Fibroblast of lung (primary cell): ENCODE results near the gene CILP. TPM values are rescaled to one million over a fixed set of nuclear protein-coding genes. Genes with fewer than 3 reads are reported as not detected.
"Not testable (repeated sequence)": the region's sequence is repeated elsewhere in the genome, so short reads cannot be mapped to it uniquely, and the experiment has no call there.

Experiments
- DNase-seq, 2 donors: peaks; one replicate each; pipeline versions ENCODE4 v3.0.0 to v3.0.0-alpha.2; 2010; ENCODE audit warnings: low read depth in 2 of 2
- H2AFZ ChIP-seq: 2 replicates; pipeline ENCODE4 v1.5.1; 2012; ENCODE audit warnings: low read length, control low read depth, inconsistent platforms
- H3K27ac ChIP-seq: 2 replicates; pipeline ENCODE4 v1.5.1; 2011; ENCODE audit warnings: low read length, control low read depth; ENCODE audit not compliant: insufficient read depth
- H3K27me3 ChIP-seq: 2 replicates; pipeline ENCODE4 v1.5.1; 2011; ENCODE audit warnings: mild to moderate bottlenecking, low read length; ENCODE audit not compliant: control insufficient read depth, insufficient read depth
- H3K36me3 ChIP-seq: 2 replicates; pipeline ENCODE4 v1.5.1; 2011; ENCODE audit warnings: low read length; ENCODE audit not compliant: control insufficient read depth, insufficient read depth
- H3K4me1 ChIP-seq: 2 replicates; pipeline ENCODE4 v1.5.1; 2011; ENCODE audit warnings: low read length; ENCODE audit not compliant: control insufficient read depth, insufficient read depth; ENCODE audit errors: extremely low read depth
- H3K4me2 ChIP-seq: 2 replicates; pipeline ENCODE4 v1.5.1; 2011; ENCODE audit warnings: low read length, control low read depth; ENCODE audit not compliant: insufficient read depth; ENCODE audit errors: extremely low read depth
- H3K4me3 ChIP-seq, 4 experiments: fragments of 200-600 bp in 1 of 4; sonication (generic) in 1 of 4; replicated peaks in 1 of 4; 2 replicates each; pipeline ENCODE4 v1.5.1; 2011 to 2016; ENCODE audit warnings: low read length in 4 of 4, low read depth in 3 of 4, mild to moderate bottlenecking in 3 of 4, control low read depth in 2 of 4, inconsistent platforms in 1 of 4, mixed read lengths in 1 of 4; ENCODE audit not compliant: insufficient read depth in 1 of 4; ENCODE audit errors: control extremely low read depth in 1 of 4
- H3K79me2 ChIP-seq: 2 replicates; pipeline ENCODE4 v1.5.1; 2012; ENCODE audit warnings: mild to moderate bottlenecking, low read length, inconsistent platforms; ENCODE audit not compliant: control insufficient read depth, insufficient read depth
- H3K9ac ChIP-seq: 2 replicates; pipeline ENCODE4 v1.5.1; 2011; ENCODE audit warnings: mild to moderate bottlenecking, low read length, control low read depth; ENCODE audit not compliant: insufficient read depth
- H3K9me3 ChIP-seq: 2 replicates; pipeline ENCODE4 v1.5.1; 2012; ENCODE audit warnings: low read depth, low read length; ENCODE audit not compliant: control insufficient read depth, insufficient read depth
- H4K20me1 ChIP-seq: 2 replicates; pipeline ENCODE4 v1.5.1; 2011; ENCODE audit warnings: low read length; ENCODE audit not compliant: control insufficient read depth, insufficient read depth; ENCODE audit errors: extremely low read depth
- EZH2 ChIP-seq: IDR thresholded peaks from 2 replicates; pipeline ENCODE4 v1.5.1; 2012; ENCODE audit warnings: low read length, control low read depth, mild to moderate bottlenecking; ENCODE audit errors: missing control alignments
- polyA plus RNA-seq, 2 donors: library from polyadenylated mRNA; depleted of rRNA in 1 of 2; stranded (reverse) in 1 of 2; unstranded in 1 of 2; fragments of >200 nt; gene quantifications; 2 replicates each; pipeline ENCODE4 v1.2.1, GENCODE V29; 2011 to 2012; ENCODE audit warnings: missing spikeins in 1 of 2
- total RNA-seq: library from RNA; depleted of rRNA; stranded (reverse); fragments of >200 nt; gene quantifications from 2 replicates; pipeline ENCODE4 v1.2.1, GENCODE V29; 2014
- TF ChIP-seq, protein P1 (sequence below), 2 donors: IDR thresholded peaks in 1 of 2; conservative IDR thresholded peaks in 1 of 2; 1 replicate in 1 of 2; 2 replicates in 1 of 2; pipeline ENCODE4 v1.5.1; 2011 to 2012; ENCODE audit warnings: low read length in 2 of 2, control low read depth in 1 of 2, inconsistent platforms in 1 of 2, low read depth in 1 of 2, mild to moderate bottlenecking in 1 of 2

Gene CILP
- total and polyA plus RNA-seq, 2 donors (not counting 1 experiment from before 2014, with no cell fraction given), result 0.06 to 0.17 TPM

DNA sequence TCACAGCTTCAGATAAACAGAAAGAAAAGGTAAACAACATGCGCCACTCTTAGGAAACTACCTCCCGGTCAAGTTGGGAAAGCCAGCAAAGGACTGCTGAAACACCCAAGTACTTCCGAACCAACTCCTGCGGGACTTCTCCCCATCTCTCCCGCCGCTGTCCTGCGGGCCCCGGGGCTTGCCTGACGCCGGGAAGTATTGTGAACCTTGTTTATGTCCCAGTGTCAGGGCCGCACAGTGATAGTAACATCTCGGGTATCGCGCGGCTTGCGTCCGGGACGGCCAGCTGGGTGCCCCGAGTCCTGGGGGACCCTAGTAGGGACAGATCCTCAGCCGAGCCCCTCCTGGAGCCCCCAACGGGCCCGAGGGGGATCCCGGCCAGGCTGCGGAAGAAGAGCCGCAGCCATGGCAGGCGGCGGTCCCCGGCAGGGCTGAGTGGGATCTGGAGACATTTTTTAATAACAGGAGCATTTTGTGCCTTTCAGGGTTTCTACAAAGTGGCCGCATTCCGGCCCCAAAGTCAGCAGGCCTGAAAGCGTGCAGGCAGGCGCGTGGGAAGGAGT lies 26.9 kb downstream of the CILP start:
- Histone ChIP-seq H2AFZ (peak overlapping the region; percentile 45), H3K9ac (peak overlapping the region; percentile 89), H3K36me3 (no peaks in the 10 kb centered on the region), H4K20me1 (peaks cover 3% of the 10 kb centered on the region), H3K79me2 (peaks cover 51% of the 10 kb centered on the region), H3K4me2 (peak overlapping the region; percentile 88), H3K27ac (peak overlapping the region; percentile 76), H3K4me1 (peaks cover 2% of the 10 kb centered on the region), H3K9me3 (no peaks in the 10 kb centered on the region), H3K4me3 (peak overlapping the region; percentile 78 to 98 (median 96)), H3K27me3 (no peaks in the 10 kb centered on the region)
- TF ChIP-seq EZH2, result no peak
- TF ChIP-seq, protein P1, sequence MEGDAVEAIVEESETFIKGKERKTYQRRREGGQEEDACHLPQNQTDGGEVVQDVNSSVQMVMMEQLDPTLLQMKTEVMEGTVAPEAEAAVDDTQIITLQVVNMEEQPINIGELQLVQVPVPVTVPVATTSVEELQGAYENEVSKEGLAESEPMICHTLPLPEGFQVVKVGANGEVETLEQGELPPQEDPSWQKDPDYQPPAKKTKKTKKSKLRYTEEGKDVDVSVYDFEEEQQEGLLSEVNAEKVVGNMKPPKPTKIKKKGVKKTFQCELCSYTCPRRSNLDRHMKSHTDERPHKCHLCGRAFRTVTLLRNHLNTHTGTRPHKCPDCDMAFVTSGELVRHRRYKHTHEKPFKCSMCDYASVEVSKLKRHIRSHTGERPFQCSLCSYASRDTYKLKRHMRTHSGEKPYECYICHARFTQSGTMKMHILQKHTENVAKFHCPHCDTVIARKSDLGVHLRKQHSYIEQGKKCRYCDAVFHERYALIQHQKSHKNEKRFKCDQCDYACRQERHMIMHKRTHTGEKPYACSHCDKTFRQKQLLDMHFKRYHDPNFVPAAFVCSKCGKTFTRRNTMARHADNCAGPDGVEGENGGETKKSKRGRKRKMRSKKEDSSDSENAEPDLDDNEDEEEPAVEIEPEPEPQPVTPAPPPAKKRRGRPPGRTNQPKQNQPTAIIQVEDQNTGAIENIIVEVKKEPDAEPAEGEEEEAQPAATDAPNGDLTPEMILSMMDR (conservative IDR thresholded peaks at IDR 0.05 in 1 of 2, IDR thresholded peaks at IDR 0.05 in 1 of 2; ENCODE audit: low read depth in 1 of 2, low read length in 2 of 2), result no peak
- DNase-seq, result peak; percentile 54 to 60

DNA sequence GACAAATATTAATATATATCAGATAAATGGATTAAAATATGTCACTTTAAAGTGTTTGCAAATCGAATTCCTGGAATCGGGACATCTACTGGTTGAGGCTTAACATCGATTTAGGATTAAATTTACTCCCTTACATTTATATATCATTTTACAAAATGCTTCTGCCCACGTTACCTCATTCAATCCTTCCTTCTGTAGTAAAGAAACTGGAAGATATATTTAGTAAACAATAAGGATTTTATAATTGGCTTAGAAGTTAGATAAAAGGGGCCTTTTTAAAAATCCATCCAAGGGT lies 27.5 kb downstream of the CILP start:
- H2AFZ ChIP-seq, result peak overlapping the region; percentile 45
- peaks cover under 1% of the 10 kb centered on the region for H3K36me3 ChIP-seq
- peak overlapping the region; percentile 76 for H3K27ac ChIP-seq
- H3K27me3 ChIP-seq, result no peaks in the 10 kb centered on the region
- H3K4me3 ChIP-seq, result peak overlapping the region; percentile 78 to 98 (median 96)
- peaks cover 2% of the 10 kb centered on the region for H3K4me1 ChIP-seq
- peaks cover 3% of the 10 kb centered on the region for H4K20me1 ChIP-seq
- peak overlapping the region; percentile 88 for H3K4me2 ChIP-seq
- TF ChIP-seq, protein P1 (conservative IDR thresholded peaks at IDR 0.05 in 1 of 2, IDR thresholded peaks at IDR 0.05 in 1 of 2; ENCODE audit: low read depth in 1 of 2, low read length in 2 of 2), result no peak
- TF ChIP-seq EZH2, result no peak
- no peaks in the 10 kb centered on the region for H3K9me3 ChIP-seq
- H3K79me2 ChIP-seq, result peaks cover 51% of the 10 kb centered on the region
- H3K9ac ChIP-seq, result peak overlapping the region; percentile 89
- DNase-seq, result no peak

DNA sequence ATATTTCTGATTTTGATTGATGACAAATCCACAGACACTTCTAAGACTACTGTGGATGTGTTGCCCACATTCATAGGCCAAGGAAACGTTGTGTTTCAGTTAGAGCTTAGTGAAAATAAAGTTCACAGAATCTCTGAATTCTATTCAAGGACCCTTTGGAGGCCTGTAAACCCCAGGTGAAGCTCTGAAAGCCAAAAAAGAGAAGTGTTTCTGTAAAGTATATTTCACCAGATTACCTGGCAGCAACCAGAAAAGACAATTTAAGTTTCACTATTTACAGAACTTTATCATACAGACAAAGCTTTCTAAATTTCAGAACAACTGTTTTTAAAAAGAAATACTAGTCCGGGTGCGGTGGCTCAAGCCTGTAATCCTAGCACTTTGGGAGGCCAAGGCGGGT lies 28.7 kb downstream of the CILP start:
- DNase-seq, result no peak
- Histone ChIP-seq H3K36me3 (peaks cover 2% of the 10 kb centered on the region), H3K79me2 (peaks cover 52% of the 10 kb centered on the region), H3K27ac (no peak overlapping the region), H3K9ac (no peak overlapping the region), H3K4me3 (peak overlapping the region in 2 of 4 experiments; percentile 27 to 97), H3K4me2 (peak overlapping the region; percentile 15), H4K20me1 (peaks cover 3% of the 10 kb centered on the region), H3K9me3 (no peaks in the 10 kb centered on the region), H2AFZ (no peak overlapping the region), H3K27me3 (no peaks in the 10 kb centered on the region), H3K4me1 (peaks cover 2% of the 10 kb centered on the region)
- TF ChIP-seq, protein P1 (conservative IDR thresholded peaks at IDR 0.05 in 1 of 2, IDR thresholded peaks at IDR 0.05 in 1 of 2; ENCODE audit: low read depth in 1 of 2, low read length in 2 of 2), result no peak
- TF ChIP-seq EZH2, result no peak

DNA sequence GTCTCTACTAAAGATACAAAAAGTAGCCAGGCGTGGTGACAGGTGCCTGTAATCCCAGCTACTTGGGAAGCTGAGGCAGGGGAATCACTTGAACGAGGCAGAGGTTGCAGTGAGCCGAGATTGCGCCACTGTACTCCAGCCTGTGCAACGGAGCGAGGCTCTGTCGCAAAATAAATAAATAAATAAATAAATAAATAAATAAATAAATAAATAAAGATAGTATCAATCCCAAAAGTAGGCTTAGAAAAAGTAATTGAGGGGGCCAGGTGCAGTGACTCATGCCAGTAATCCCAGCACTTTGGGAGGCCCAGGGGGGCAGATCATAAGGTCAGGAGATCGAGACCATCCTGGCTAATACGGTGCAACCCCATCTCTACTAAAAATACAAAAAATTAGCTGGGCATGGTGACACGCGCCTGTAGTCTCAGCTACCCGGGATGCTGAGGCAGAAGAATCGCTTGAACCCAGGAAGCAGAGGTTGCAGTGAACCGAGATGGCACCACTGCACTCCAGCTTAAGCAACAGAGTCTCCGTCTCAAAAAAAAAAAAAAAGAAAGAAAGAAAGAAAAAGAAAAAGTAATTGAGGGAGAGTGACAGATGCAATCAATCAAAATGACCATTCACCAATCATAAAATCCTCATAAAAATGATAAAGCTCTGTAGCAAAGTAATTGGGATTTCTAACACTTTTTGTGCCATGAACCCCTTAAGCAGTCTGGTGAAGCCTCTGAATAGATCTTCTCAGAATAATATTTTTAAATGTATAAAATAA lies 29.5 kb downstream of the CILP start:
- not testable (repeated sequence) for H3K9me3 ChIP-seq, H3K27me3 ChIP-seq, DNase-seq, H2AFZ ChIP-seq, H3K36me3 ChIP-seq, H3K4me1 ChIP-seq, H3K27ac ChIP-seq, H3K4me3 ChIP-seq, H3K9ac ChIP-seq, H3K4me2 ChIP-seq, H4K20me1 ChIP-seq
- H3K79me2 ChIP-seq, result peaks cover 52% of the 10 kb centered on the region
